ACC112 (cell line): ENCODE measurements around the gene QSER1.
"Not testable (repeated sequence)": the region's sequence is repeated elsewhere in the genome, so short reads cannot be mapped to it uniquely, and the experiment has no call there.

Experiments
- H2AFZ ChIP-seq: fragments of 200-600 bp; sonication (generic); one replicate; pipeline ENCODE4 v1.6.0; 2017; ENCODE audit warnings: antibody characterized with exemption, low read length; ENCODE audit not compliant: unreplicated experiment
- H3K27ac ChIP-seq: fragments of 200-600 bp; sonication (generic); 2 replicates; pipeline ENCODE4 v1.5.1; 2014; ENCODE audit warnings: low read depth, mild to moderate bottlenecking, antibody characterized with exemption, low read length, moderate library complexity
- H3K27me3 ChIP-seq: fragments of 200-600 bp; sonication (generic); 2 replicates; pipeline ENCODE4 v1.6.1; 2014; ENCODE audit warnings: mild to moderate bottlenecking, antibody characterized with exemption, low read length, moderate library complexity, mixed read lengths; ENCODE audit not compliant: insufficient read depth
- H3K36me3 ChIP-seq: fragments of 200-600 bp; sonication (generic); 2 replicates; pipeline ENCODE4 v1.6.1; 2016; ENCODE audit warnings: mild to moderate bottlenecking, antibody characterized with exemption, low read length, moderate library complexity, mixed read lengths; ENCODE audit not compliant: insufficient read depth
- H3K4me1 ChIP-seq: fragments of 200-600 bp; sonication (generic); one replicate; pipeline ENCODE4 v1.6.1; 2016; ENCODE audit warnings: low read length, mixed read lengths; ENCODE audit not compliant: insufficient read depth, unreplicated experiment, control insufficient read depth
- H3K4me3 ChIP-seq: fragments of 200-600 bp; sonication (generic); 2 replicates; pipeline ENCODE4 v1.5.1; 2014; ENCODE audit warnings: mild to moderate bottlenecking, low read depth, low read length
- H3K79me2 ChIP-seq: fragments of 200-600 bp; sonication (generic); one replicate; pipeline ENCODE4 v1.6.0; 2016; ENCODE audit warnings: low read length; ENCODE audit not compliant: control insufficient read depth, unreplicated experiment, insufficient read depth

QSER1 gene

GRCh38 chr11:32870676-32871075 is 21.9 kb upstream of the QSER1 start:
- Histone ChIP-seq H2AFZ (no peak overlapping the region), H3K4me1 (no peaks in the 10 kb centered on the region), H3K27ac (no peak overlapping the region), H3K4me3 (no peak overlapping the region), H3K36me3 (no peaks in the 10 kb centered on the region), H3K27me3 (peaks cover 16% of the 10 kb centered on the region; the same call in 1 of the 2 replicates), H3K79me2 (no peaks in the 10 kb centered on the region)

GRCh38 chr11:32874132-32874531 is 18.5 kb upstream of the QSER1 start:
- no peaks in the 10 kb centered on the region for H3K4me1 ChIP-seq
- no peak overlapping the region for H3K4me3 ChIP-seq
- no peak overlapping the region for H2AFZ ChIP-seq
- peaks cover 21% of the 10 kb centered on the region for H3K27me3 ChIP-seq
- H3K79me2 ChIP-seq = no peaks in the 10 kb centered on the region
- no peaks in the 10 kb centered on the region for H3K36me3 ChIP-seq
- H3K27ac ChIP-seq = no peak overlapping the region

- H3K36me3 ChIP-seq = no peaks in the 10 kb centered on the region
- H3K79me2 ChIP-seq = no peaks in the 10 kb centered on the region
- H3K27ac ChIP-seq = no peak overlapping the region
- H3K4me3 ChIP-seq = no peak overlapping the region
- no peaks in the 10 kb centered on the region for H3K4me1 ChIP-seq
- no peak overlapping the region for H2AFZ ChIP-seq
- no peaks in the 10 kb centered on the region; the same call in 1 of the 2 replicates for H3K27me3 ChIP-seq
Observed at GRCh38 chr11:32881286-32881685, 11.3 kb upstream of the QSER1 start.

- Histone ChIP-seq H3K4me3 (no peak overlapping the region), H3K27me3 (no peaks in the 10 kb centered on the region; the same call in 1 of the 2 replicates), H2AFZ (no peak overlapping the region), H3K27ac (no peak overlapping the region), H3K4me1 (no peaks in the 10 kb centered on the region), H3K79me2 (no peaks in the 10 kb centered on the region), H3K36me3 (no peaks in the 10 kb centered on the region)
Observed at GRCh38 chr11:32883421-32883820, 9.2 kb upstream of the QSER1 start.

GRCh38 chr11:32884023-32884422 is 8.6 kb upstream of the QSER1 start:
- Histone ChIP-seq H3K79me2 (no peaks in the 10 kb centered on the region), H2AFZ (no peak overlapping the region), H3K27ac (no peak overlapping the region), H3K27me3 (no peaks in the 10 kb centered on the region; the same call in 1 of the 2 replicates), H3K4me1 (peaks cover 6% of the 10 kb centered on the region), H3K36me3 (no peaks in the 10 kb centered on the region), H3K4me3 (no peak overlapping the region)

- no peaks in the 10 kb centered on the region for H3K79me2 ChIP-seq
- peaks cover 7% of the 10 kb centered on the region for H3K4me1 ChIP-seq
- H2AFZ ChIP-seq = no peak overlapping the region
- H3K27me3 ChIP-seq = no peaks in the 10 kb centered on the region
- H3K27ac ChIP-seq = no peak overlapping the region
- H3K4me3 ChIP-seq = no peak overlapping the region
- no peaks in the 10 kb centered on the region for H3K36me3 ChIP-seq
Observed at GRCh38 chr11:32884770-32885384, 7.7 kb upstream of the QSER1 start.

- Histone ChIP-seq H3K27ac (no peak overlapping the region), H3K36me3 (no peaks in the 10 kb centered on the region), H3K4me1 (peaks cover 7% of the 10 kb centered on the region), H3K27me3 (no peaks in the 10 kb centered on the region), H3K4me3 (no peak overlapping the region), H3K79me2 (no peaks in the 10 kb centered on the region), H2AFZ (no peak overlapping the region)
Observed at GRCh38 chr11:32885556-32885955, 7.1 kb upstream of the QSER1 start.

GRCh38 chr11:32886180-32886579 is 6.4 kb upstream of the QSER1 start:
- Histone ChIP-seq H2AFZ (no peak overlapping the region), H3K27me3 (no peaks in the 10 kb centered on the region), H3K27ac (no peak overlapping the region), H3K79me2 (no peaks in the 10 kb centered on the region), H3K4me1 (peaks cover 7% of the 10 kb centered on the region), H3K36me3 (no peaks in the 10 kb centered on the region), H3K4me3 (no peak overlapping the region)

- H3K4me3 ChIP-seq, H3K36me3 ChIP-seq, H3K79me2 ChIP-seq: not testable (repeated sequence)
Observed at GRCh38 chr11:32887707-32888383, 4.8 kb upstream of the QSER1 start.

GRCh38 chr11:32888384-32888710 is 4.3 kb upstream of the QSER1 start:
- H3K27me3 ChIP-seq, H3K27ac ChIP-seq, H3K4me1 ChIP-seq, H3K36me3 ChIP-seq, H3K4me3 ChIP-seq, H2AFZ ChIP-seq, H3K79me2 ChIP-seq: not testable (repeated sequence)

More at GRCh38 chr11:32887707-32888383, 4.8 kb upstream of the QSER1 start:
- H3K27me3 ChIP-seq, H3K27ac ChIP-seq, H3K4me1 ChIP-seq, H2AFZ ChIP-seq: not testable (repeated sequence)

- H2AFZ ChIP-seq = no peak overlapping the region
- H3K4me3 ChIP-seq = no peak overlapping the region
- H3K4me1 ChIP-seq = peaks cover 7% of the 10 kb centered on the region
Observed at GRCh38 chr11:32888805-32889204, 3.8 kb upstream of the QSER1 start.

More at GRCh38 chr11:32888805-32889204, 3.8 kb upstream of the QSER1 start:
- no peaks in the 10 kb centered on the region for H3K36me3 ChIP-seq
- peaks cover 7% of the 10 kb centered on the region for H3K79me2 ChIP-seq
- H3K27ac ChIP-seq = no peak overlapping the region
- no peaks in the 10 kb centered on the region for H3K27me3 ChIP-seq
